OCI-LY7 (cell line): ENCODE measurements around the gene XPO4.

Source experiments
- EZH2phosphoT487 ChIP-seq: fragments of 200-600 bp; sonication (generic); IDR thresholded peaks from 2 replicates; pipeline ENCODE4 v1.6.1; 2018; ENCODE audit warnings: low read depth, borderline replicate concordance, mild to moderate bottlenecking, mixed run types, antibody characterized with exemption, low read length, moderate library complexity, mixed read lengths
- TF ChIP-seq, protein P1 (sequence below): fragments of 200-600 bp; sonication (generic); conservative IDR thresholded peaks from 2 replicates; pipeline ENCODE4 v1.5.1; 2014; ENCODE audit warnings: mild to moderate bottlenecking, antibody characterized with exemption, low read length, moderate library complexity, mixed read lengths

DNA sequence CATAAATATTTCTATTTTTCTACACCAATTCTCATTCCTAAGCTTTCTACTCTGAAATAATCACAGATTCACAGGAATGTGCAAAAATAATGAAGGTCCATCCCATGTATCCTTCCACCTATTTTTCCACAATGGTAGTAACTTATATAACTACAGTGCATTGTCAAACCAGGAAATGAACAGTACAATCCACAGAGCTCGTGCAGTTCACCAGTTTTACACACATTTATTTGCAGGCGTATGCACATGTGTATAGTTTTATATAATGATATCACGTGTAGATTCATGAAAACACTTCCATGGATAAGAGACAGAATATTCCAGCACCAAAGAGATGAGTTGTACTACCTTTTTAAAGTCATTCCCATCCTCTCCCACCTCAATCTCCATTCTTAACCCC, 141.7 kb downstream of the XPO4 start:
- TF ChIP-seq, protein P1, sequence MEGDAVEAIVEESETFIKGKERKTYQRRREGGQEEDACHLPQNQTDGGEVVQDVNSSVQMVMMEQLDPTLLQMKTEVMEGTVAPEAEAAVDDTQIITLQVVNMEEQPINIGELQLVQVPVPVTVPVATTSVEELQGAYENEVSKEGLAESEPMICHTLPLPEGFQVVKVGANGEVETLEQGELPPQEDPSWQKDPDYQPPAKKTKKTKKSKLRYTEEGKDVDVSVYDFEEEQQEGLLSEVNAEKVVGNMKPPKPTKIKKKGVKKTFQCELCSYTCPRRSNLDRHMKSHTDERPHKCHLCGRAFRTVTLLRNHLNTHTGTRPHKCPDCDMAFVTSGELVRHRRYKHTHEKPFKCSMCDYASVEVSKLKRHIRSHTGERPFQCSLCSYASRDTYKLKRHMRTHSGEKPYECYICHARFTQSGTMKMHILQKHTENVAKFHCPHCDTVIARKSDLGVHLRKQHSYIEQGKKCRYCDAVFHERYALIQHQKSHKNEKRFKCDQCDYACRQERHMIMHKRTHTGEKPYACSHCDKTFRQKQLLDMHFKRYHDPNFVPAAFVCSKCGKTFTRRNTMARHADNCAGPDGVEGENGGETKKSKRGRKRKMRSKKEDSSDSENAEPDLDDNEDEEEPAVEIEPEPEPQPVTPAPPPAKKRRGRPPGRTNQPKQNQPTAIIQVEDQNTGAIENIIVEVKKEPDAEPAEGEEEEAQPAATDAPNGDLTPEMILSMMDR: no peak
- no peak for TF ChIP-seq EZH2phosphoT487
